H1 (cell line): Measurements from ENCODE around the gene MYRIP. TPM values are rescaled to one million over a fixed set of nuclear protein-coding genes. Genes with fewer than 3 reads are reported as not detected.
A peak's percentile ranks its signal among the peaks of the same experiment; 100 is the strongest.

ENCODE experiments used
- CTCF ChIA-PET: fragments of 300-600 bp; sonication (Branson Sonifier 250); formaldehyde crosslinking; loops from one replicate; lab custom pipeline; 2021; ENCODE audit not compliant: partially characterized antibody; lab: Charles Lee
- POLR2A ChIA-PET: fragments of 300-600 bp; sonication (Branson Sonifier 250); formaldehyde crosslinking; loops from one replicate; lab custom pipeline; 2021; ENCODE audit warnings: inconsistent platforms; ENCODE audit not compliant: partially characterized antibody; lab: Charles Lee
- DNase-seq, 2 experiments: peaks; one replicate each; pipeline versions ENCODE4 v3.0.0 to v3.0.0-alpha.2; 2010 to 2022; ENCODE audit warnings: low spot score in 2 of 2, low read depth in 1 of 2, mixed read lengths in 1 of 2
- FAIRE-seq: peaks from 2 replicates; lab custom pipeline; 2011; peaks lifted over from hg19 to GRCh38; lab: Jason Lieb, UNC
- H2AFZ ChIP-seq: 2 replicates; pipeline ENCODE4 v1.8.1; 2012; ENCODE audit warnings: low read length, inconsistent platforms
- H2AK5ac ChIP-seq: 2 replicates; pipeline ENCODE4 v1.6.1; 2013; ENCODE audit warnings: low read depth, low read length
- H2BK120ac ChIP-seq: replicated peaks from 2 replicates; pipeline ENCODE3; 2013; ENCODE audit warnings: low read depth, low read length, inconsistent platforms
- H2BK12ac ChIP-seq: 2 replicates; pipeline ENCODE4 v1.6.1; 2013; ENCODE audit warnings: low read depth, low read length
- H2BK15ac ChIP-seq: 2 replicates; pipeline ENCODE4 v1.6.1; 2013; ENCODE audit warnings: low read length
- H2BK20ac ChIP-seq: 2 replicates; pipeline ENCODE4 v1.6.1; 2013; ENCODE audit warnings: low read length
- H2BK5ac ChIP-seq: 2 replicates; pipeline ENCODE4 v1.6.1; 2013; ENCODE audit warnings: low read depth, low read length
- H3K14ac ChIP-seq: 2 replicates; pipeline ENCODE4 v1.6.1; 2013; ENCODE audit warnings: inconsistent platforms; ENCODE audit not compliant: insufficient read length
- H3K18ac ChIP-seq: 2 replicates; pipeline ENCODE4 v1.6.1; 2013; ENCODE audit warnings: low read length; ENCODE audit errors: extremely low read depth
- H3K23ac ChIP-seq: 2 replicates; pipeline ENCODE4 v1.6.1; 2013; ENCODE audit warnings: inconsistent platforms; ENCODE audit not compliant: insufficient read length
- H3K23me2 ChIP-seq: 2 replicates; pipeline ENCODE4 v1.6.1; 2013; ENCODE audit warnings: low read depth, low read length
- H3K27ac ChIP-seq: 2 replicates; pipeline ENCODE4 v1.6.1; 2011; ENCODE audit warnings: low read depth, low read length, inconsistent platforms
- H3K27me3 ChIP-seq, 4 experiments: replicated peaks in 1 of 4; 1 replicate in 1 of 4; 2 replicates in 3 of 4; pipeline versions ENCODE4 v1.6.1 to v1.8.1; 2011 to 2013; ENCODE audit warnings: low read length in 3 of 4, mild to moderate bottlenecking in 3 of 4, inconsistent platforms in 2 of 4, mixed read lengths in 2 of 4, moderate library complexity in 1 of 4; ENCODE audit not compliant: control insufficient read depth in 3 of 4, insufficient read depth in 3 of 4; ENCODE audit errors: extremely low read depth in 1 of 4
- H3K36me3 ChIP-seq, 4 experiments: 2 replicates each; pipeline versions ENCODE4 v1.6.1 to v1.8.1; 2011 to 2013; ENCODE audit warnings: mild to moderate bottlenecking in 4 of 4, low read length in 3 of 4, moderate library complexity in 2 of 4, control low read depth in 1 of 4, inconsistent platforms in 1 of 4; ENCODE audit not compliant: insufficient read depth in 4 of 4, control insufficient read depth in 2 of 4
- H3K4ac ChIP-seq: replicated peaks from 2 replicates; pipeline ENCODE3; 2013; ENCODE audit warnings: low read length, low read depth, mixed read lengths, inconsistent platforms; ENCODE audit not compliant: insufficient read length
- H3K4me1 ChIP-seq, 4 experiments: replicated peaks in 1 of 4; 1 replicate in 1 of 4; 2 replicates in 3 of 4; pipeline versions ENCODE4 v1.6.1 to v1.8.1; 2011 to 2013; ENCODE audit warnings: low read length in 3 of 4, inconsistent platforms in 2 of 4, mixed read lengths in 1 of 4; ENCODE audit not compliant: insufficient read depth in 4 of 4, control insufficient read depth in 3 of 4
- H3K4me2 ChIP-seq, 2 experiments: 2 replicates each; pipeline versions ENCODE4 v1.6.1 to v1.8.1; 2011 to 2013; ENCODE audit warnings: low read depth in 2 of 2, low read length in 2 of 2, control low read depth in 1 of 2, inconsistent platforms in 1 of 2, mild to moderate bottlenecking in 1 of 2; ENCODE audit not compliant: insufficient read depth in 1 of 2
- H3K4me3 ChIP-seq, 4 experiments: fragments of 200-600, 300-600 bp in 1 of 4; sonication (generic), shearing (Covaris generic), sonication (Bioruptor Twin) in 1 of 4; 2 replicates each; pipeline versions ENCODE4 v1.5.1 to v1.8.1; 2011 to 2016; ENCODE audit warnings: low read length in 4 of 4, low read depth in 3 of 4, control low read depth in 2 of 4, inconsistent platforms in 2 of 4, mild to moderate bottlenecking in 2 of 4, mixed read lengths in 1 of 4, moderate library complexity in 1 of 4; ENCODE audit not compliant: insufficient read depth in 2 of 4; ENCODE audit errors: extremely low read depth in 1 of 4
- H3K56ac ChIP-seq: replicated peaks from 2 replicates; pipeline ENCODE3; 2013; ENCODE audit warnings: low read depth, mild to moderate bottlenecking, mixed read lengths, low read length, inconsistent platforms; ENCODE audit not compliant: insufficient read length
- H3K79me1 ChIP-seq: 2 replicates; pipeline ENCODE4 v1.6.1; 2013; ENCODE audit warnings: low read depth, low read length, control low read depth
- H3K79me2 ChIP-seq, 2 experiments: 2 replicates each; pipeline versions ENCODE4 v1.6.1 to v1.8.1; 2012 to 2013; ENCODE audit warnings: low read length in 2 of 2, mild to moderate bottlenecking in 2 of 2, inconsistent platforms in 1 of 2; ENCODE audit not compliant: insufficient read depth in 2 of 2, control insufficient read depth in 1 of 2
- H3K9ac ChIP-seq, 4 experiments: replicated peaks in 1 of 4; 1 replicate in 1 of 4; 2 replicates in 3 of 4; pipeline versions ENCODE4 v1.6.1 to v1.8.1; 2011 to 2013; ENCODE audit warnings: low read depth in 3 of 4, low read length in 3 of 4, control low read depth in 2 of 4, mild to moderate bottlenecking in 2 of 4, moderate library complexity in 2 of 4, inconsistent platforms in 1 of 4; ENCODE audit errors: extremely low read depth in 1 of 4
- H3K9me3 ChIP-seq, 2 experiments: 2 replicates each; pipeline versions ENCODE4 v1.6.1 to v1.8.1; 2012 to 2013; ENCODE audit warnings: mild to moderate bottlenecking in 2 of 2, moderate library complexity in 2 of 2, control low read depth in 1 of 2, inconsistent platforms in 1 of 2, low read depth in 1 of 2, low read length in 1 of 2, mixed read lengths in 1 of 2; ENCODE audit not compliant: insufficient read depth in 2 of 2
- H4K20me1 ChIP-seq, 2 experiments: replicated peaks in 1 of 2; 2 replicates each; pipeline versions ENCODE3 to v1.8.1; 2011 to 2013; ENCODE audit warnings: inconsistent platforms in 2 of 2, low read length in 2 of 2, mild to moderate bottlenecking in 1 of 2; ENCODE audit not compliant: insufficient read depth in 2 of 2, control insufficient read depth in 1 of 2
- H4K5ac ChIP-seq: 2 replicates; pipeline ENCODE4 v1.6.1; 2013; ENCODE audit warnings: low read length, low read depth, mixed read lengths, inconsistent platforms; ENCODE audit not compliant: insufficient read length
- H4K8ac ChIP-seq: 2 replicates; pipeline ENCODE4 v1.8.0; 2013; ENCODE audit warnings: mild to moderate bottlenecking, moderate library complexity, low read length, inconsistent platforms; ENCODE audit not compliant: insufficient read depth; ENCODE audit errors: extremely low read depth
- H4K91ac ChIP-seq: replicated peaks from 2 replicates; pipeline ENCODE3; 2013; ENCODE audit warnings: low read length, mixed read lengths, inconsistent platforms; ENCODE audit not compliant: insufficient read length
- CTCF ChIP-seq, 3 experiments: IDR thresholded peaks; 1 replicate in 2 of 3; 2 replicates in 1 of 3; pipeline versions ENCODE4 v1.5.1 to v1.6.1; 2011; ENCODE audit warnings: low read length in 3 of 3, mild to moderate bottlenecking in 3 of 3, inconsistent platforms in 2 of 3, low read depth in 1 of 3, moderate library complexity in 1 of 3; ENCODE audit not compliant: insufficient read depth in 1 of 3; ENCODE audit errors: control extremely low read depth in 1 of 3
- HDAC6 ChIP-seq: IDR thresholded peaks from one replicate; pipeline ENCODE4 v1.7.1; 2012; ENCODE audit warnings: low read depth, mild to moderate bottlenecking, inconsistent platforms, low read length, moderate library complexity
- MAX ChIP-seq: IDR thresholded peaks from 2 replicates; pipeline ENCODE4 v1.6.1; 2012; ENCODE audit warnings: inconsistent platforms
- POU5F1 ChIP-seq: IDR thresholded peaks from 2 replicates; pipeline ENCODE4 v1.6.1; 2011; ENCODE audit warnings: low read depth, mild to moderate bottlenecking, low read length, moderate library complexity
- RAD21 ChIP-seq, 2 experiments: IDR thresholded peaks in 1 of 2; conservative IDR thresholded peaks in 1 of 2; 2 replicates each; pipeline ENCODE4 v1.6.1; 2011; ENCODE audit warnings: low read depth in 2 of 2, low read length in 2 of 2, improper control_type of control experiment in 1 of 2, inconsistent platforms in 1 of 2, mild to moderate bottlenecking in 1 of 2, moderate library complexity in 1 of 2
- SIX5 ChIP-seq: IDR thresholded peaks from 2 replicates; pipeline ENCODE4 v1.6.1; 2011; ENCODE audit warnings: mild to moderate bottlenecking, low read depth, low read length
- WGBS, 2 experiments: shearing (Covaris generic) in 1 of 2; methylation state at CpG; one replicate each; pipeline versions ENCODE4 v1.1.6 to v1.1.7; 2013 to 2015; ENCODE audit warnings: low lambda C conversion rate in 2 of 2, mixed read lengths in 2 of 2, inconsistent platforms in 1 of 2, low coverage in 1 of 2, missing lambda C conversion rate in 1 of 2; ENCODE audit not compliant: insufficient replicate concordance in 2 of 2, insufficient coverage in 1 of 2, insufficient read length in 1 of 2; ENCODE audit errors: extremely low coverage in 1 of 2, missing lambda C conversion rate in 1 of 2; 5-methylcytosine and 5-hydroxymethylcytosine counted together
- polyA plus RNA-seq, 7 experiments: library from polyadenylated mRNA; depleted of rRNA in 3 of 7; stranded (reverse) in 5 of 7; unstranded in 2 of 7; fragments of >200 nt in 5 of 7; fragments of 200-250 nt in 2 of 7; gene quantifications; 1 replicate in 5 of 7; 2 replicates in 1 of 7; 4 replicates in 1 of 7; pipeline versions ENCODE4 v1.2.1 to v1.2.3, GENCODE V29; 2011 to 2013; ENCODE audit warnings: missing spikeins in 2 of 7, mixed read lengths in 2 of 7
- total RNA-seq: library from RNA; stranded (reverse); fragmentation: NEBNext Ultra II Directional; extraction: Animal tissue kit (Norgen Biotek cat#: 25700); gene quantifications from 2 replicates; pipeline ENCODE4 v1.2.1, GENCODE V29; 2021

Gene MYRIP
- total and polyA plus RNA-seq, 2 of the 8 experiments (the other 6 are each of a cell fraction or from before 2014, with no cell fraction given), result 0.54 to 4.3 TPM

- Histone ChIP-seq H4K5ac (no peak overlapping the region), H3K79me2 (no peaks in the 10 kb centered on the region), H3K23ac (no peak overlapping the region), H2BK15ac (no peak overlapping the region), H3K4me2 (no peak overlapping the region), H3K9ac (no peak overlapping the region), H4K20me1 (no peaks in the 10 kb centered on the region), H2AK5ac (no peak overlapping the region), H3K27me3 (no peaks in the 10 kb centered on the region), H3K56ac (no peak overlapping the region), H3K4me3 (no peak overlapping the region), H4K8ac (no peak overlapping the region), H2BK12ac (no peak overlapping the region), H3K79me1 (no peaks in the 10 kb centered on the region), H2BK5ac (no peak overlapping the region), H3K4ac (no peak overlapping the region), H3K4me1 (no peaks in the 10 kb centered on the region), H4K91ac (no peak overlapping the region), H3K18ac (no peak overlapping the region), H3K23me2 (no peaks in the 10 kb centered on the region), H2BK120ac (no peak overlapping the region), H3K9me3 (peaks cover 24 to 33% of the 10 kb centered on the region in 2 experiments), H2BK20ac (no peak overlapping the region), H2AFZ (no peak overlapping the region), H3K14ac (no peak overlapping the region), H3K27ac (no peak overlapping the region), H3K36me3 (peaks cover 0 to 7% (median 0%) of the 10 kb centered on the region in 4 experiments; a peak in 1 of 8 replicates)
- ChIA-PET CTCF (interaction anchor here (0.7 to 3.3 kb wide), 25 partner anchors 10 to 547 kb away, joined by 3 to 27 read pairs (median 3); no protein-coding TSS in a partner anchor), POLR2A (interaction anchor here (1.0 kb wide), 1 partner anchor 178 kb away, joined by 4 read pairs; no protein-coding TSS in a partner anchor)
- DNase-seq (peak in 1 of 2 experiments; percentile 55), FAIRE-seq (no peak)
- TF ChIP-seq HDAC6, result no peak
- TF ChIP-seq CTCF (IDR thresholded peaks at IDR 0.05; ENCODE audit: control extremely low read depth in 1 of 3, insufficient read depth in 1 of 3, low read depth in 1 of 3, low read length in 3 of 3), result peak in 2 of 3 experiments; percentile 68 to 77; a peak in 3 of 4 replicates
- 0 out of 2 replicates have a peak, but pooled peaks have one; percentile 19 for TF ChIP-seq POU5F1
- peak; percentile 52; the same call in 1 of the 2 replicates for TF ChIP-seq MAX
- peak; percentile 90 to 91 for TF ChIP-seq RAD21 (IDR thresholded peaks at IDR 0.05 in 1 of 2, conservative IDR thresholded peaks at IDR 0.05 in 1 of 2; ENCODE audit: low read depth in 2 of 2, low read length in 2 of 2)
- TF ChIP-seq SIX5, result no peak
- 84% methylated on average over 1 of the region's 1 CpG; no CpG with 5 or more reads in 1 of the 2 experiments for WGBS, 2 experiments
Measured at GRCh38 chr3:39990532-39990931, 181.1 kb downstream of the MYRIP start.
